WTC11 (cell line): Measurements from ENCODE around the gene TAX1BP3. TPM values are rescaled to one million over a fixed set of nuclear protein-coding genes. Genes with fewer than 3 reads are reported as not detected.
"Not testable (repeated sequence)": the region's sequence is repeated elsewhere in the genome, so short reads cannot be mapped to it uniquely, and the experiment has no call there.

ENCODE experiments used
- ATAC-seq: fragments of 200-7000 bp; cut with Tn5 transposase; 2 replicates; pipeline ENCODE4 v1.10.0; 2021; ENCODE audit warnings: mild to moderate bottlenecking, moderate library complexity
- CTCF ChIA-PET: fragments of 300-600 bp; sonication (Branson Sonifier 250); formaldehyde crosslinking; loops from one replicate; lab custom pipeline; 2021; ENCODE audit warnings: antibody characterized with exemption; lab: Charles Lee
- POLR2A ChIA-PET: fragments of 350-600 bp; sonication (Branson Sonifier 250); formaldehyde crosslinking; loops from one replicate; lab custom pipeline; 2021; ENCODE audit warnings: antibody characterized with exemption; lab: Charles Lee
- DNase-seq: peaks from one replicate; pipeline ENCODE4 v3.0.0; 2021; ENCODE audit warnings: low spot score
- H3K27ac Mint-ChIP-seq: 2 replicates; pipeline ENCODE4 v1.8.0; 2021; ENCODE audit warnings: mixed read lengths
- H3K27me3 Mint-ChIP-seq: 2 replicates; pipeline ENCODE4 v1.8.0; 2021; ENCODE audit warnings: low read depth, mild to moderate bottlenecking, moderate library complexity, mixed read lengths
- H3K36me3 Mint-ChIP-seq: 2 replicates; pipeline ENCODE4 v1.8.0; 2021; ENCODE audit warnings: mixed read lengths
- H3K4me1 Mint-ChIP-seq: 2 replicates; pipeline ENCODE4 v1.8.0; 2022; ENCODE audit warnings: mixed read lengths
- H3K4me3 Mint-ChIP-seq: 2 replicates; pipeline ENCODE4 v1.8.0; 2021; ENCODE audit warnings: mild to moderate bottlenecking, moderate library complexity, mixed read lengths
- H3K9me3 Mint-ChIP-seq: 2 replicates; pipeline ENCODE4 v1.8.0; 2021; ENCODE audit warnings: mixed read lengths
- CREM ChIP-seq: sonication (generic); formaldehyde crosslinking; IDR thresholded peaks from 2 replicates; pipeline ENCODE4 v1.8.1; 2022; ENCODE audit warnings: mild to moderate bottlenecking, missing genetic modification reagents, moderate library complexity
- ELF4 ChIP-seq: sonication (generic); formaldehyde crosslinking; IDR thresholded peaks from 2 replicates; pipeline ENCODE4 v1.8.1; 2022; ENCODE audit warnings: low read depth, mild to moderate bottlenecking, moderate library complexity, missing genetic modification reagents
- GABPB1 ChIP-seq: sonication (generic); formaldehyde crosslinking; IDR thresholded peaks from 2 replicates; pipeline ENCODE4 v1.8.1; 2023; ENCODE audit warnings: mild to moderate bottlenecking, missing genetic modification reagents
- MLX ChIP-seq: sonication (generic); formaldehyde crosslinking; IDR thresholded peaks from 2 replicates; pipeline ENCODE4 v1.8.1; 2023; ENCODE audit warnings: mild to moderate bottlenecking, missing genetic modification reagents, moderate library complexity
- PRRX2 ChIP-seq: fragments of 250-450 bp; sonication (Bioruptor Pico); IDR thresholded peaks from 2 replicates; pipeline ENCODE4 v1.8.0; 2021; ENCODE audit warnings: mild to moderate bottlenecking
- SMAD3 ChIP-seq: sonication (generic); formaldehyde crosslinking; IDR thresholded peaks from 2 replicates; pipeline ENCODE4 v1.8.0; 2022; ENCODE audit warnings: missing genetic modification reagents, mild to moderate bottlenecking, borderline replicate concordance
- SOX15 ChIP-seq: fragments of 250-450 bp; sonication (Bioruptor Pico); IDR thresholded peaks from 2 replicates; pipeline ENCODE4 v1.9.0; 2021; ENCODE audit warnings: mild to moderate bottlenecking
- TP53 ChIP-seq: sonication (generic); formaldehyde crosslinking; IDR thresholded peaks from 2 replicates; pipeline ENCODE4 v1.8.1; 2023; ENCODE audit warnings: mild to moderate bottlenecking, missing genetic modification reagents
- ZMAT4 ChIP-seq: fragments of 250-450 bp; sonication (Bioruptor Pico); IDR thresholded peaks from 2 replicates; pipeline ENCODE4 v1.9.0; 2021; ENCODE audit warnings: mild to moderate bottlenecking
- ZNF219 ChIP-seq: sonication (generic); formaldehyde crosslinking; IDR thresholded peaks from 2 replicates; pipeline ENCODE4 v1.8.0; 2023; ENCODE audit warnings: missing genetic modification reagents, mild to moderate bottlenecking, borderline replicate concordance
- ZNF317 ChIP-seq: sonication (generic); formaldehyde crosslinking; IDR thresholded peaks from 2 replicates; pipeline ENCODE4 v1.8.1; 2023; ENCODE audit warnings: low read depth, mild to moderate bottlenecking, moderate library complexity, missing genetic modification reagents, borderline replicate concordance
- total RNA-seq: library from RNA; stranded (reverse); gene quantifications from 3 replicates; pipeline ENCODE4 v1.2.3, GENCODE V29; 2021
- TF ChIP-seq, protein P1 (sequence below): sonication (generic); formaldehyde crosslinking; IDR thresholded peaks from 2 replicates; pipeline ENCODE4 v1.8.0; 2023; ENCODE audit warnings: missing genetic modification reagents, mild to moderate bottlenecking, borderline replicate concordance
- TF ChIP-seq, protein P2 (sequence below): fragments of 250-450 bp; sonication (Bioruptor Pico); IDR thresholded peaks from 2 replicates; pipeline ENCODE4 v1.9.0; 2021; ENCODE audit warnings: mild to moderate bottlenecking
- TF ChIP-seq, protein P3 (sequence below): fragments of 250-450 bp; sonication (Bioruptor Pico); IDR thresholded peaks from 2 replicates; pipeline ENCODE4 v1.8.0; 2021; ENCODE audit warnings: mild to moderate bottlenecking
- TF ChIP-seq, protein P4 (sequence below): fragments of 250-450 bp; sonication (Bioruptor Pico); IDR thresholded peaks from 2 replicates; pipeline ENCODE4 v1.9.0; 2021; ENCODE audit warnings: moderate library complexity, mild to moderate bottlenecking, inconsistent platforms, borderline replicate concordance

TAX1BP3 gene
- total RNA-seq, 1 experiment from 2014 or later = 76.2 TPM

DNA sequence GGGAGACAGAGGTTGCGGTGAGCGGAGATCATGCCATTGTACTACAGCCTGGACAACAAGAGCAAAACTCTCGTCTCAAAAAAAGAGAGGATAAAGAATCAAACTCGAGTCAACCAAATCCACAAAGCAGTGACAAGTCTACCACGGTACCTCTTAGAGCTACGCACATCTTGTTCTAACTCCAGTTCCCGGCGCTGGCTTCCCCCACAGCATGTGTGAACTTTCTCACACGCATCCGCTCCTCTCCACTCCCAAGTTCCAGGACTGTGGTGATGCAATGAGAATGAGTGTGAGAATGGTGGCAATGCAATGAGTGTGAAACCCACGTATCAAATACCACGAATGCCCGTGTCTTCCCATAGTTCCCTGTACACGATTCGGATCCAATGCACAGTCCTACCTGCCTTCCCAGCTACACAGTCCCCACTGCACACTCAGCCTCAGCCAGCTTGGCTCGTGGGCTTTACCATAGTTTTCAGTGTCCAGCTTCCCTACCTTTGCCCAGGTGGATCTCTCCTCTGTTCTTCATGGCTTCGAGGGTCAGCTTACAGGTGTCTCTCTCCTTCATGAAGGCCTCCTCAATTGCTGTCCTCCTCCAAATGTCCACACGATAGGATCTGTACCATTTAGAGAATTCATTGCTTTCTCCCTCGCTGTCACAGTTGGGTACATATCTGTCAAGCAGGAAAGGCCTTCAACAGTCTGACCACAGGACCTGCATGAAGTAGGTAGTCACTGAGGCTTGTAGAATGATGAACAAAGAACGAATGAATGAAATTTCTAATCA is 36.7 kb upstream of the TAX1BP3 start (continued):
- TF ChIP-seq, protein P1, sequence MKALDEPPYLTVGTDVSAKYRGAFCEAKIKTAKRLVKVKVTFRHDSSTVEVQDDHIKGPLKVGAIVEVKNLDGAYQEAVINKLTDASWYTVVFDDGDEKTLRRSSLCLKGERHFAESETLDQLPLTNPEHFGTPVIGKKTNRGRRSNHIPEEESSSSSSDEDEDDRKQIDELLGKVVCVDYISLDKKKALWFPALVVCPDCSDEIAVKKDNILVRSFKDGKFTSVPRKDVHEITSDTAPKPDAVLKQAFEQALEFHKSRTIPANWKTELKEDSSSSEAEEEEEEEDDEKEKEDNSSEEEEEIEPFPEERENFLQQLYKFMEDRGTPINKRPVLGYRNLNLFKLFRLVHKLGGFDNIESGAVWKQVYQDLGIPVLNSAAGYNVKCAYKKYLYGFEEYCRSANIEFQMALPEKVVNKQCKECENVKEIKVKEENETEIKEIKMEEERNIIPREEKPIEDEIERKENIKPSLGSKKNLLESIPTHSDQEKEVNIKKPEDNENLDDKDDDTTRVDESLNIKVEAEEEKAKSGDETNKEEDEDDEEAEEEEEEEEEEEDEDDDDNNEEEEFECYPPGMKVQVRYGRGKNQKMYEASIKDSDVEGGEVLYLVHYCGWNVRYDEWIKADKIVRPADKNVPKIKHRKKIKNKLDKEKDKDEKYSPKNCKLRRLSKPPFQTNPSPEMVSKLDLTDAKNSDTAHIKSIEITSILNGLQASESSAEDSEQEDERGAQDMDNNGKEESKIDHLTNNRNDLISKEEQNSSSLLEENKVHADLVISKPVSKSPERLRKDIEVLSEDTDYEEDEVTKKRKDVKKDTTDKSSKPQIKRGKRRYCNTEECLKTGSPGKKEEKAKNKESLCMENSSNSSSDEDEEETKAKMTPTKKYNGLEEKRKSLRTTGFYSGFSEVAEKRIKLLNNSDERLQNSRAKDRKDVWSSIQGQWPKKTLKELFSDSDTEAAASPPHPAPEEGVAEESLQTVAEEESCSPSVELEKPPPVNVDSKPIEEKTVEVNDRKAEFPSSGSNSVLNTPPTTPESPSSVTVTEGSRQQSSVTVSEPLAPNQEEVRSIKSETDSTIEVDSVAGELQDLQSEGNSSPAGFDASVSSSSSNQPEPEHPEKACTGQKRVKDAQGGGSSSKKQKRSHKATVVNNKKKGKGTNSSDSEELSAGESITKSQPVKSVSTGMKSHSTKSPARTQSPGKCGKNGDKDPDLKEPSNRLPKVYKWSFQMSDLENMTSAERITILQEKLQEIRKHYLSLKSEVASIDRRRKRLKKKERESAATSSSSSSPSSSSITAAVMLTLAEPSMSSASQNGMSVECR = no peak
- no peak for TF ChIP-seq GABPB1 (CRISPR knock-in tag)

DNA sequence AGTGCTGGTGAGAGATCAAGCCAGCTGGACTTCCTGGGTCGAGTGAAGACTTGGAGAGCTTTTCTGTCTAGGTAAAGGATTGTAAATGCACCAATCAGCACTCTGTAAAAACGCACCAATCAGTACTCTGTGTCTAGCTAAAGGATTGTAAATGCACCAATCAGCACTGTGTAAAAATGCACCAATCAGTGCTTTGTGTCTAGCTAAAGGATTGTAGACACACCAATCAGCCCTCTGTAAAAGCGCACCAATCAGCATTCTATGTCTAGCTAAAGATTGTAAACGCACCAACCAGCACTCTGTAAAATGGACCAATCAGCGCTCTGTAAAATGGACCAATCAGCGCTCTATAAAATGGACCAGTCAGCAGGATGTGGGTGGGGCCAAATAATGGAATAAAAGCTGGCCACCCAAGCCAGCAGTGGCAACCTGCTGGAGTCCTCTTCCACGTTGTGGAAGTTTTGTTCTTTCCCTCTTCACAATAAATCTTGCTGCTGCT is 33.7 kb upstream of the TAX1BP3 start:
- Mint-ChIP-seq H3K27me3 (peaks cover 15% of the 10 kb centered on the region; the same call in 1 of the 2 replicates), H3K9me3 (peaks cover 23% of the 10 kb centered on the region), H3K36me3 (peaks cover 16% of the 10 kb centered on the region)
- H3K4me3 Mint-ChIP-seq, H3K27ac Mint-ChIP-seq, DNase-seq, ATAC-seq, POLR2A ChIA-PET, CTCF ChIA-PET, H3K4me1 Mint-ChIP-seq: not testable (repeated sequence)

GRCh38 chr17:3699951-3700350 is 31.6 kb upstream of the TAX1BP3 start:
- ATAC-seq (no peak), DNase-seq (no peak)
- ChIA-PET POLR2A (no interaction called here), CTCF (interaction anchor here (1.4 kb wide), 1 partner anchor 17 kb away, joined by 9 read pairs; no protein-coding TSS in a partner anchor)
- no peak overlapping the region for H3K4me3 Mint-ChIP-seq
- H3K9me3 Mint-ChIP-seq = peaks cover 23% of the 10 kb centered on the region
- no peak overlapping the region for H3K27ac Mint-ChIP-seq
- peaks cover 16% of the 10 kb centered on the region for H3K36me3 Mint-ChIP-seq
- peaks cover 2% of the 10 kb centered on the region; the same call in 1 of the 2 replicates for H3K4me1 Mint-ChIP-seq
- no peak for TF ChIP-seq MLX (CRISPR knock-in tag)
- no peak for TF ChIP-seq ZMAT4 (CRISPR knock-in tag)
- TF ChIP-seq SMAD3 = no peak
- no peak for TF ChIP-seq PRRX2
- TF ChIP-seq, all 79 proteins: peak for 0
- peaks cover 27% of the 10 kb centered on the region for H3K27me3 Mint-ChIP-seq

GRCh38 chr17:3698139-3698538 is 29.8 kb upstream of the TAX1BP3 start:
- H3K27me3 Mint-ChIP-seq = peaks cover 35% of the 10 kb centered on the region
- no peak for DNase-seq
- ChIA-PET CTCF (interaction anchor here (5.0 kb wide), 1 partner anchor 15 kb away, joined by 85 read pairs; no protein-coding TSS in a partner anchor), POLR2A (no interaction called here)
- peaks cover 23% of the 10 kb centered on the region for H3K9me3 Mint-ChIP-seq
- H3K27ac Mint-ChIP-seq = no peak overlapping the region
- H3K4me3 Mint-ChIP-seq = no peak overlapping the region
- no peak for TF ChIP-seq CREM (CRISPR knock-in tag)
- TF ChIP-seq, protein P2, sequence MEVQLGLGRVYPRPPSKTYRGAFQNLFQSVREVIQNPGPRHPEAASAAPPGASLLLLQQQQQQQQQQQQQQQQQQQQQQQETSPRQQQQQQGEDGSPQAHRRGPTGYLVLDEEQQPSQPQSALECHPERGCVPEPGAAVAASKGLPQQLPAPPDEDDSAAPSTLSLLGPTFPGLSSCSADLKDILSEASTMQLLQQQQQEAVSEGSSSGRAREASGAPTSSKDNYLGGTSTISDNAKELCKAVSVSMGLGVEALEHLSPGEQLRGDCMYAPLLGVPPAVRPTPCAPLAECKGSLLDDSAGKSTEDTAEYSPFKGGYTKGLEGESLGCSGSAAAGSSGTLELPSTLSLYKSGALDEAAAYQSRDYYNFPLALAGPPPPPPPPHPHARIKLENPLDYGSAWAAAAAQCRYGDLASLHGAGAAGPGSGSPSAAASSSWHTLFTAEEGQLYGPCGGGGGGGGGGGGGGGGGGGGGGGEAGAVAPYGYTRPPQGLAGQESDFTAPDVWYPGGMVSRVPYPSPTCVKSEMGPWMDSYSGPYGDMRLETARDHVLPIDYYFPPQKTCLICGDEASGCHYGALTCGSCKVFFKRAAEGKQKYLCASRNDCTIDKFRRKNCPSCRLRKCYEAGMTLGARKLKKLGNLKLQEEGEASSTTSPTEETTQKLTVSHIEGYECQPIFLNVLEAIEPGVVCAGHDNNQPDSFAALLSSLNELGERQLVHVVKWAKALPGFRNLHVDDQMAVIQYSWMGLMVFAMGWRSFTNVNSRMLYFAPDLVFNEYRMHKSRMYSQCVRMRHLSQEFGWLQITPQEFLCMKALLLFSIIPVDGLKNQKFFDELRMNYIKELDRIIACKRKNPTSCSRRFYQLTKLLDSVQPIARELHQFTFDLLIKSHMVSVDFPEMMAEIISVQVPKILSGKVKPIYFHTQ (CRISPR knock-in tag) = no peak
- no peak for TF ChIP-seq SOX15 (CRISPR knock-in tag)
- TF ChIP-seq, protein P3, sequence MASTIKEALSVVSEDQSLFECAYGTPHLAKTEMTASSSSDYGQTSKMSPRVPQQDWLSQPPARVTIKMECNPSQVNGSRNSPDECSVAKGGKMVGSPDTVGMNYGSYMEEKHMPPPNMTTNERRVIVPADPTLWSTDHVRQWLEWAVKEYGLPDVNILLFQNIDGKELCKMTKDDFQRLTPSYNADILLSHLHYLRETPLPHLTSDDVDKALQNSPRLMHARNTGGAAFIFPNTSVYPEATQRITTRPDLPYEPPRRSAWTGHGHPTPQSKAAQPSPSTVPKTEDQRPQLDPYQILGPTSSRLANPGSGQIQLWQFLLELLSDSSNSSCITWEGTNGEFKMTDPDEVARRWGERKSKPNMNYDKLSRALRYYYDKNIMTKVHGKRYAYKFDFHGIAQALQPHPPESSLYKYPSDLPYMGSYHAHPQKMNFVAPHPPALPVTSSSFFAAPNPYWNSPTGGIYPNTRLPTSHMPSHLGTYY (CRISPR knock-in tag) = no peak
- TF ChIP-seq ELF4 (CRISPR knock-in tag) = no peak
- TF ChIP-seq ZNF219 (CRISPR knock-in tag) = no peak
- TF ChIP-seq, protein P4, sequence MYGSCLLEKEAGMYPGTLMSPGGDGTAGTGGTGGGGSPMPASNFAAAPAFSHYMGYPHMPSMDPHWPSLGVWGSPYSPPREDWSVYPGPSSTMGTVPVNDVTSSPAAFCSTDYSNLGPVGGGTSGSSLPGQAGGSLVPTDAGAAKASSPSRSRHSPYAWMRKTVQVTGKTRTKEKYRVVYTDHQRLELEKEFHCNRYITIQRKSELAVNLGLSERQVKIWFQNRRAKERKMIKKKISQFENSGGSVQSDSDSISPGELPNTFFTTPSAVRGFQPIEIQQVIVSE (CRISPR knock-in tag) = no peak
- TF ChIP-seq ZNF317 (CRISPR knock-in tag) = no peak
- TF ChIP-seq TP53 (CRISPR knock-in tag) = no peak
- no peak for ATAC-seq
- peaks cover 9% of the 10 kb centered on the region for H3K4me1 Mint-ChIP-seq
- peaks cover 16% of the 10 kb centered on the region for H3K36me3 Mint-ChIP-seq
